HEK293T (cell line): ENCODE data around the gene UPK3A.
"Not testable (repeated sequence)": the region's sequence is repeated elsewhere in the genome, so short reads cannot be mapped to it uniquely, and the experiment has no call there.

Source experiments
- ARNT ChIP-seq: fragments of 450-650 bp; IDR thresholded peaks from 2 replicates; pipeline ENCODE4 v1.6.1; 2017; ENCODE audit warnings: mild to moderate bottlenecking
- ELF4 ChIP-seq: fragments of 450-650 bp; IDR thresholded peaks from 2 replicates; pipeline ENCODE4 v1.6.1; 2017; ENCODE audit warnings: antibody characterized with exemption
- FOXM1 ChIP-seq: fragments of 450-650 bp; IDR thresholded peaks from 2 replicates; pipeline ENCODE4 v1.6.1; 2017; ENCODE audit warnings: mild to moderate bottlenecking, borderline replicate concordance
- HDGF ChIP-seq: fragments of 450-650 bp; IDR thresholded peaks from 2 replicates; pipeline ENCODE4 v1.6.1; 2017; ENCODE audit warnings: antibody characterized with exemption, borderline replicate concordance
- LEF1 ChIP-seq: fragments of 450-650 bp; IDR thresholded peaks from 2 replicates; pipeline ENCODE4 v1.6.1; 2017; ENCODE audit warnings: mild to moderate bottlenecking, borderline replicate concordance
- NFRKB ChIP-seq: fragments of 450-650 bp; IDR thresholded peaks from 2 replicates; pipeline ENCODE4 v1.6.1; 2016; ENCODE audit warnings: mild to moderate bottlenecking, moderate library complexity
- PKNOX1 ChIP-seq: fragments of 450-650 bp; IDR thresholded peaks from 2 replicates; pipeline ENCODE4 v1.6.1; 2016
- SP1 ChIP-seq: fragments of 450-650 bp; IDR thresholded peaks from 2 replicates; pipeline ENCODE4 v1.6.1; 2017
- SUZ12 ChIP-seq: fragments of 450-650 bp; IDR thresholded peaks from 2 replicates; pipeline ENCODE4 v1.6.1; 2016; ENCODE audit warnings: mild to moderate bottlenecking

GRCh38 chr22:45260395-45260759 is 24.4 kb upstream of the UPK3A start:
- not testable (repeated sequence) for TF ChIP-seq PKNOX1, NFRKB, HDGF, LEF1, ARNT, FOXM1, SP1, SUZ12, ELF4
